ENCODE data around the gene CITED4.

GRCh38 chr1:40824591-40825434 lies 37.4 kb downstream of the CITED4 start:
- TF ChIP-seq CTCF (conservative IDR thresholded peaks at IDR 0.05; ENCODE audit: low read depth, low read length) (no peak), EZH2phosphoT487 (IDR thresholded peaks at IDR 0.05; ENCODE audit: borderline replicate concordance, low read length) (no peak), EZH2 (IDR thresholded peaks at IDR 0.05; ENCODE audit: low read length, unreplicated experiment) (no peak)

All from PC-3 (cell line).